IMR-90 (cell line): Measurements from ENCODE around the gene NR5A2. TPM values are rescaled to one million over a fixed set of nuclear protein-coding genes. Genes with fewer than 3 reads are reported as not detected.

Source experiments
- ATAC-seq: fragments of 200-7000 bp; cut with Tn5 transposase; 2 replicates; pipeline ENCODE4 v1.9.1; 2020; ENCODE audit warnings: low read depth, mild to moderate bottlenecking, moderate library complexity
- BruUV-seq: library from RNA; stranded (reverse); fragments of 400-500 nt; replicated peaks from 2 replicates; lab custom pipeline; 2021; lab: Mats Ljungman, UMichigan
- CTCF ChIA-PET: fragments of 300-600 bp; formaldehyde crosslinking; extraction: SDS; loops from one replicate; lab custom pipeline; 2021; ENCODE audit warnings: antibody characterized with exemption; lab: Yijun Ruan, JAX
- POLR2A ChIA-PET: fragments of 300-600 bp; sonication (Branson Sonifier 250); formaldehyde crosslinking; loops from one replicate; lab custom pipeline; 2022; ENCODE audit warnings: antibody characterized with exemption; ENCODE audit not compliant: unreplicated experiment; lab: Charles Lee
- DNase-seq: peaks from one replicate; pipeline ENCODE4 v3.0.0; 2013
- H2AFZ ChIP-seq: replicated peaks from 2 replicates; pipeline ENCODE3; 2013; ENCODE audit warnings: low read length, mild to moderate bottlenecking; ENCODE audit not compliant: poor library complexity
- H2AK5ac ChIP-seq: 2 replicates; pipeline ENCODE4 v1.6.1; 2013; ENCODE audit warnings: low read depth, low read length, inconsistent platforms
- H2AK9ac ChIP-seq: replicated peaks from 2 replicates; pipeline ENCODE3; 2013; ENCODE audit warnings: mild to moderate bottlenecking, low read depth, low read length, moderate library complexity; ENCODE audit not compliant: poor library complexity
- H2BK120ac ChIP-seq: 2 replicates; pipeline ENCODE4 v1.6.1; 2013; ENCODE audit warnings: low read depth, low read length, inconsistent platforms
- H2BK15ac ChIP-seq: 3 replicates; pipeline ENCODE4 v1.6.1; 2013; ENCODE audit warnings: low read depth, low read length, inconsistent platforms
- H2BK20ac ChIP-seq: 2 replicates; pipeline ENCODE4 v1.6.1; 2013; ENCODE audit warnings: low read depth, mild to moderate bottlenecking, inconsistent platforms, low read length, moderate library complexity
- H2BK5ac ChIP-seq: 2 replicates; pipeline ENCODE4 v1.6.1; 2013; ENCODE audit warnings: mild to moderate bottlenecking, low read depth, low read length, inconsistent platforms; ENCODE audit not compliant: poor library complexity, severe bottlenecking
- H3K14ac ChIP-seq: replicated peaks from 2 replicates; pipeline ENCODE4 v1.6.1; 2013; ENCODE audit warnings: low read depth, low read length, inconsistent platforms
- H3K18ac ChIP-seq: 2 replicates; pipeline ENCODE4 v1.6.1; 2013; ENCODE audit warnings: low read depth, low read length, control low read depth
- H3K23ac ChIP-seq: 2 replicates; pipeline ENCODE4 v1.6.1; 2013; ENCODE audit warnings: low read depth, low read length, inconsistent platforms
- H3K27ac ChIP-seq: 2 replicates; pipeline ENCODE4 v1.5.1; 2013; ENCODE audit warnings: mild to moderate bottlenecking, control low read depth, low read length; ENCODE audit not compliant: insufficient read depth
- H3K27me3 ChIP-seq: 2 replicates; pipeline ENCODE4 v1.6.1; 2013; ENCODE audit warnings: low read length; ENCODE audit not compliant: control insufficient read depth, insufficient read depth
- H3K36me3 ChIP-seq: 2 replicates; pipeline ENCODE4 v1.6.1; 2013; ENCODE audit warnings: low read length, mixed read lengths; ENCODE audit not compliant: control insufficient read depth, insufficient read depth
- H3K4ac ChIP-seq: 2 replicates; pipeline ENCODE4 v1.6.1; 2013; ENCODE audit warnings: low read depth, low read length, inconsistent platforms
- H3K4me1 ChIP-seq: 2 replicates; pipeline ENCODE4 v1.6.1; 2013; ENCODE audit warnings: low read length, mixed read lengths; ENCODE audit not compliant: control insufficient read depth, insufficient read depth
- H3K4me2 ChIP-seq: 2 replicates; pipeline ENCODE4 v1.6.1; 2013; ENCODE audit warnings: low read depth, mild to moderate bottlenecking, control low read depth, low read length, moderate library complexity
- H3K4me3 ChIP-seq: 2 replicates; pipeline ENCODE4 v1.5.1; 2013; ENCODE audit warnings: low read depth, mild to moderate bottlenecking, control low read depth, low read length, moderate library complexity; ENCODE audit not compliant: insufficient read depth
- H3K56ac ChIP-seq: 2 replicates; pipeline ENCODE4 v1.6.1; 2013; ENCODE audit warnings: low read length, inconsistent platforms; ENCODE audit not compliant: insufficient read depth; ENCODE audit errors: extremely low read depth
- H3K79me1 ChIP-seq, 2 experiments: 2 replicates each; pipeline ENCODE4 v1.6.1; 2013; ENCODE audit warnings: low read length in 2 of 2, inconsistent platforms in 1 of 2, low read depth in 1 of 2
- H3K9ac ChIP-seq: 2 replicates; pipeline ENCODE4 v1.6.1; 2013; ENCODE audit warnings: low read depth, low read length, control low read depth
- H3K9me1 ChIP-seq: 2 replicates; pipeline ENCODE4 v1.6.1; 2013; ENCODE audit warnings: low read length, inconsistent platforms; ENCODE audit not compliant: insufficient read depth
- H3K9me3 ChIP-seq: 2 replicates; pipeline ENCODE4 v1.6.1; 2013; ENCODE audit warnings: low read length; ENCODE audit not compliant: control insufficient read depth, insufficient read depth
- H4K20me1 ChIP-seq: 2 replicates; pipeline ENCODE4 v1.6.1; 2013; ENCODE audit warnings: low read length, inconsistent platforms; ENCODE audit not compliant: insufficient read depth
- H4K5ac ChIP-seq: 2 replicates; pipeline ENCODE4 v1.6.1; 2013; ENCODE audit warnings: mild to moderate bottlenecking, low read depth, low read length, control low read depth
- H4K8ac ChIP-seq, 2 experiments: 2 replicates each; pipeline ENCODE4 v1.6.1; 2013; ENCODE audit warnings: low read depth in 2 of 2, low read length in 2 of 2, control low read depth in 1 of 2, inconsistent platforms in 1 of 2
- H4K91ac ChIP-seq: 2 replicates; pipeline ENCODE4 v1.6.1; 2013; ENCODE audit warnings: low read depth, low read length, inconsistent platforms; ENCODE audit not compliant: insufficient read depth
- CEBPB ChIP-seq: IDR thresholded peaks from 2 replicates; pipeline ENCODE4 v1.6.1; 2012; ENCODE audit warnings: low read depth, low read length, improper control_type of control experiment
- ELK1 ChIP-seq: fragments of 150-350 bp; IDR thresholded peaks from 2 replicates; pipeline ENCODE4 v1.6.1; 2016; ENCODE audit warnings: low read depth, mild to moderate bottlenecking, low read length, moderate library complexity, borderline replicate concordance
- FOS ChIP-seq: fragments of 150-350 bp; IDR thresholded peaks from 2 replicates; pipeline ENCODE4 v1.6.1; 2016; ENCODE audit warnings: low read depth, low read length
- MAZ ChIP-seq: IDR thresholded peaks from 2 replicates; pipeline ENCODE4 v1.6.1; 2012; ENCODE audit warnings: low read depth, mild to moderate bottlenecking, low read length, improper control_type of control experiment, moderate library complexity, borderline replicate concordance
- NFE2L2 ChIP-seq: fragments of 150-350 bp; IDR thresholded peaks from 2 replicates; pipeline ENCODE4 v1.6.1; 2016; ENCODE audit warnings: low read depth, mild to moderate bottlenecking, low read length
- POLR2A ChIP-seq: IDR thresholded peaks from 2 replicates; pipeline ENCODE4 v1.6.1; 2012; ENCODE audit warnings: mild to moderate bottlenecking, low read depth, low read length
- RCOR1 ChIP-seq: IDR thresholded peaks from 2 replicates; pipeline ENCODE4 v1.6.1; 2012; ENCODE audit warnings: mild to moderate bottlenecking, low read length, improper control_type of control experiment; ENCODE audit not compliant: insufficient replicate concordance
- SMC3 ChIP-seq: fragments of 150-350 bp; IDR thresholded peaks from 2 replicates; pipeline ENCODE4 v1.6.1; 2016; ENCODE audit warnings: low read depth, mild to moderate bottlenecking, antibody characterized with exemption, low read length, moderate library complexity
- USF2 ChIP-seq: fragments of 150-350 bp; IDR thresholded peaks from 2 replicates; pipeline ENCODE4 v1.6.1; 2017; ENCODE audit warnings: mild to moderate bottlenecking, antibody characterized with exemption, low read length, low read depth
- WGBS, 2 experiments: methylation state at CpG; one replicate each; pipeline versions ENCODE4 v1.1.5 to v1.1.7; 2013; ENCODE audit warnings: missing lambda C conversion rate in 2 of 2; ENCODE audit not compliant: insufficient read length in 1 of 2; ENCODE audit errors: extremely low coverage in 2 of 2; 5-methylcytosine and 5-hydroxymethylcytosine counted together
- dilution Hi-C: fragments of 300-500 bp; cut with HindIII; formaldehyde crosslinking; loops from one replicate; pipeline ENCODE4 v1.14.3; 2018; ENCODE audit warnings: low sequenced_read_pairs; ENCODE audit not compliant: unreplicated experiment
- in situ Hi-C: fragments of 300-500 bp; cut with MboI; formaldehyde crosslinking; loops from 3 replicates; pipeline ENCODE4 v1.14.3; 2019; ENCODE audit warnings: low sequenced_read_pairs, inconsistent platforms, mixed read lengths
- intact Hi-C: fragments of 100-400 bp; cut with micrococcal nuclease; formaldehyde crosslinking; loops from 2 replicates; pipeline ENCODE4 v1.10.0; 2022
- polyA plus RNA-seq, 3 experiments: library from polyadenylated mRNA; depleted of rRNA; stranded (reverse); fragments of >200 nt; gene quantifications; 2 replicates each; pipeline ENCODE4 v1.2.3, GENCODE V29; 2012; ENCODE audit warnings: low replicate concordance in 1 of 3
- total RNA-seq: library from RNA; depleted of rRNA; stranded (reverse); fragments of >200 nt; gene quantifications from 2 replicates; pipeline ENCODE4 v1.2.3, GENCODE V29; 2012

Gene NR5A2
- total and polyA plus RNA-seq, 2 of the 4 experiments (the other 2 are of a cell fraction) = 0.03 to 0.18 TPM

GRCh38 chr1:200152336-200152735 lies 124.8 kb downstream of the NR5A2 start:
- no peak overlapping the region for H3K4ac ChIP-seq
- H3K18ac ChIP-seq = no peak overlapping the region
- POLR2A ChIA-PET = no interaction called here
- H4K5ac ChIP-seq = no peak overlapping the region
- no peaks in the 10 kb centered on the region for H3K79me1 ChIP-seq
- dilution Hi-C loops (no loop called here), in situ Hi-C loops (no loop called here), intact Hi-C loops (no loop called here)
- no peak overlapping the region for H2AK5ac ChIP-seq
- no peak overlapping the region for H2BK120ac ChIP-seq
- H3K27ac ChIP-seq = no peak overlapping the region
- ATAC-seq (no peak), DNase-seq (no peak)
- H3K4me1 ChIP-seq = peaks cover 2% of the 10 kb centered on the region; the same call in 1 of the 2 replicates
- H3K36me3 ChIP-seq = no peaks in the 10 kb centered on the region
- H2AFZ ChIP-seq = no peak overlapping the region
- H2BK20ac ChIP-seq = no peak overlapping the region
- no peak overlapping the region for H3K4me2 ChIP-seq
- no peak overlapping the region for H2BK15ac ChIP-seq
- TF ChIP-seq SMC3 (no peak), NFE2L2 (no peak), USF2 (no peak), POLR2A (no peak), ELK1 (no peak), MAZ (no peak), RCOR1 (no peak), CEBPB (no peak), FOS (no peak)
- H3K56ac ChIP-seq = no peak overlapping the region
- no peaks in the 10 kb centered on the region for H3K27me3 ChIP-seq
- H4K20me1 ChIP-seq = no peaks in the 10 kb centered on the region
- H2BK5ac ChIP-seq = no peak overlapping the region
- peaks cover 3% of the 10 kb centered on the region; the same call in 1 of the 2 replicates for H3K9me1 ChIP-seq
- H3K14ac ChIP-seq = no peak overlapping the region
- no TSS peak for BruUV-seq
- no peak overlapping the region for H4K8ac ChIP-seq
- no peak overlapping the region for H4K91ac ChIP-seq
- WGBS, 2 experiments = no CpG with 5 or more reads among the region's 2 CpGs
- no peak overlapping the region for H3K9ac ChIP-seq
- H3K4me3 ChIP-seq = no peak overlapping the region
- no peak overlapping the region for H3K23ac ChIP-seq
- no peak overlapping the region for H2AK9ac ChIP-seq
- CTCF ChIA-PET = no interaction called here
- H3K9me3 ChIP-seq = no peaks in the 10 kb centered on the region
